HEK293 (cell line): Measurements from ENCODE around the gene CARD11.

Source experiments
- CTCF ChIA-PET: fragments of 350-600 bp; formaldehyde crosslinking; extraction: SDS; loops from one replicate; lab custom pipeline; 2021; ENCODE audit warnings: antibody characterized with exemption; lab: Yijun Ruan, JAX
- POLR2A ChIA-PET: fragments of 300-600 bp; formaldehyde crosslinking; extraction: SDS; loops from one replicate; lab custom pipeline; 2020; ENCODE audit warnings: antibody characterized with exemption, inconsistent platforms; lab: Yijun Ruan, JAX
- H3K27ac ChIP-seq: fragments of 200-500 bp; sonication (Bioruptor generic); 2 replicates; pipeline ENCODE4 v1.5.1; 2014; ENCODE audit warnings: low read depth, low read length, control low read depth, inconsistent platforms; ENCODE audit errors: extremely low read depth
- H3K36me3 ChIP-seq, 2 experiments: fragments of 200-500 bp in 1 of 2; sonication (Bioruptor generic) in 1 of 2; 1 replicate in 1 of 2; 2 replicates in 1 of 2; pipeline ENCODE4 v1.5.1; 2014 to 2017; ENCODE audit warnings: inconsistent platforms in 2 of 2, low read length in 2 of 2; ENCODE audit not compliant: control insufficient read depth in 2 of 2, insufficient read depth in 1 of 2
- H3K4me1 ChIP-seq: fragments of 200-500 bp; sonication (Bioruptor generic); 2 replicates; pipeline ENCODE4 v1.5.1; 2014; ENCODE audit warnings: mild to moderate bottlenecking, low read length, inconsistent platforms; ENCODE audit not compliant: control insufficient read depth, insufficient read depth
- H3K4me3 ChIP-seq: 2 replicates; pipeline ENCODE4 v1.5.1; 2011; ENCODE audit warnings: low read depth, mild to moderate bottlenecking, control low read depth, low read length, moderate library complexity
- H3K9me3 ChIP-seq: fragments of 200-500 bp; sonication (Bioruptor generic); 2 replicates; pipeline ENCODE4 v1.5.1; 2014; ENCODE audit warnings: low read depth, low read length, inconsistent platforms; ENCODE audit not compliant: control insufficient read depth, insufficient read depth
- IKZF3 ChIP-seq: fragments of 450-650 bp; IDR thresholded peaks from 2 replicates; pipeline ENCODE4 v1.5.0; 2018; ENCODE audit warnings: missing biosample characterization, mild to moderate bottlenecking, missing genetic modification characterization, moderate library complexity
- KLF10 ChIP-seq: fragments of 450-650 bp; IDR thresholded peaks from 2 replicates; pipeline ENCODE4 v1.5.1; 2018; ENCODE audit warnings: missing biosample characterization, mild to moderate bottlenecking, missing genetic modification characterization
- KLF17 ChIP-seq: fragments of 450-650 bp; formaldehyde crosslinking; IDR thresholded peaks from 2 replicates; pipeline ENCODE4 v1.5.1; 2016; ENCODE audit warnings: missing biosample characterization, missing genetic modification characterization
- MYNN ChIP-seq: fragments of 450-650 bp; formaldehyde crosslinking; IDR thresholded peaks from 2 replicates; pipeline ENCODE4 v1.5.1; 2016; ENCODE audit warnings: missing biosample characterization, missing genetic modification characterization, borderline replicate concordance
- OSR2 ChIP-seq: fragments of 450-650 bp; formaldehyde crosslinking; IDR thresholded peaks from 2 replicates; pipeline ENCODE4 v1.5.1; 2016; ENCODE audit warnings: missing biosample characterization, missing genetic modification characterization
- PRDM1 ChIP-seq: fragments of 450-650 bp; formaldehyde crosslinking; IDR thresholded peaks from 2 replicates; pipeline ENCODE4; 2016; ENCODE audit warnings: missing biosample characterization, missing genetic modification characterization
- SALL2 ChIP-seq: fragments of 450-650 bp; formaldehyde crosslinking; IDR thresholded peaks from 2 replicates; pipeline ENCODE4 v1.5.0; 2017; ENCODE audit warnings: missing biosample characterization, mild to moderate bottlenecking, missing genetic modification characterization, borderline replicate concordance
- SCRT1 ChIP-seq: fragments of 450-650 bp; formaldehyde crosslinking; IDR thresholded peaks from 2 replicates; pipeline ENCODE4 v1.5.1; 2016; ENCODE audit warnings: missing biosample characterization, missing genetic modification characterization, borderline replicate concordance
- SETDB1 ChIP-seq: IDR thresholded peaks from one replicate; pipeline ENCODE4 v1.6.1; 2017; ENCODE audit warnings: mild to moderate bottlenecking, low read length, moderate library complexity, mixed read lengths; ENCODE audit not compliant: insufficient read length
- TRIM28 ChIP-seq: IDR thresholded peaks from 2 replicates; pipeline ENCODE4 v1.6.1; 2011; ENCODE audit warnings: low read length, control low read depth, borderline replicate concordance
- YY2 ChIP-seq: fragments of 450-650 bp; formaldehyde crosslinking; IDR thresholded peaks from 2 replicates; pipeline ENCODE4 v1.5.1; 2016; ENCODE audit warnings: missing biosample characterization, missing genetic modification characterization
- ZBTB17 ChIP-seq: fragments of 450-650 bp; formaldehyde crosslinking; IDR thresholded peaks from 2 replicates; pipeline ENCODE4 v1.5.1; 2016; ENCODE audit warnings: missing biosample characterization, missing genetic modification characterization
- ZBTB49 ChIP-seq: fragments of 450-650 bp; formaldehyde crosslinking; IDR thresholded peaks from 2 replicates; pipeline ENCODE4 v1.5.1; 2016; ENCODE audit warnings: missing biosample characterization, missing genetic modification characterization, low read depth
- ZFP69B ChIP-seq: fragments of 450-650 bp; formaldehyde crosslinking; IDR thresholded peaks from 2 replicates; pipeline ENCODE4 v1.5.1; 2016; ENCODE audit warnings: missing biosample characterization, missing genetic modification characterization
- ZNF175 ChIP-seq: fragments of 450-650 bp; formaldehyde crosslinking; IDR thresholded peaks from 2 replicates; pipeline ENCODE4 v1.5.1; 2016; ENCODE audit warnings: missing biosample characterization, missing genetic modification characterization
- ZNF223 ChIP-seq: fragments of 450-650 bp; formaldehyde crosslinking; IDR thresholded peaks from 2 replicates; pipeline ENCODE4 v1.5.1; 2016; ENCODE audit warnings: missing biosample characterization, missing genetic modification characterization
- ZNF23 ChIP-seq: fragments of 450-650 bp; formaldehyde crosslinking; IDR thresholded peaks from 2 replicates; pipeline ENCODE4 v1.5.1; 2016; ENCODE audit warnings: missing biosample characterization, missing genetic modification characterization, borderline replicate concordance
- ZNF341 ChIP-seq: fragments of 450-650 bp; formaldehyde crosslinking; IDR thresholded peaks from 2 replicates; pipeline ENCODE4; 2016; ENCODE audit warnings: low read depth, missing biosample characterization, missing genetic modification characterization
- ZNF391 ChIP-seq: fragments of 450-650 bp; formaldehyde crosslinking; IDR thresholded peaks from 2 replicates; pipeline ENCODE4 v1.5.1; 2016; ENCODE audit warnings: low read depth, missing biosample characterization, missing genetic modification characterization, borderline replicate concordance
- ZNF426 ChIP-seq: fragments of 450-650 bp; formaldehyde crosslinking; IDR thresholded peaks from 2 replicates; pipeline ENCODE4 v1.5.1; 2017; ENCODE audit warnings: missing biosample characterization, missing genetic modification characterization, mild to moderate bottlenecking, inconsistent platforms, moderate library complexity
- ZNF518A ChIP-seq: fragments of 450-650 bp; formaldehyde crosslinking; conservative IDR thresholded peaks from 2 replicates; pipeline ENCODE4 v1.5.1; 2016; ENCODE audit warnings: low read depth, missing biosample characterization, missing genetic modification characterization
- ZNF670 ChIP-seq: fragments of 450-650 bp; formaldehyde crosslinking; IDR thresholded peaks from 2 replicates; pipeline ENCODE4 v1.5.1; 2016; ENCODE audit warnings: missing biosample characterization, missing genetic modification characterization, low read depth
- ZNF837 ChIP-seq: fragments of 450-650 bp; formaldehyde crosslinking; IDR thresholded peaks from 2 replicates; pipeline ENCODE4 v1.5.1; 2016; ENCODE audit warnings: missing biosample characterization, missing genetic modification characterization
- ZSCAN30 ChIP-seq: fragments of 450-650 bp; IDR thresholded peaks from 2 replicates; pipeline ENCODE4 v1.5.1; 2018; ENCODE audit warnings: missing biosample characterization, mild to moderate bottlenecking, missing genetic modification characterization, moderate library complexity

CARD11 gene

DNA sequence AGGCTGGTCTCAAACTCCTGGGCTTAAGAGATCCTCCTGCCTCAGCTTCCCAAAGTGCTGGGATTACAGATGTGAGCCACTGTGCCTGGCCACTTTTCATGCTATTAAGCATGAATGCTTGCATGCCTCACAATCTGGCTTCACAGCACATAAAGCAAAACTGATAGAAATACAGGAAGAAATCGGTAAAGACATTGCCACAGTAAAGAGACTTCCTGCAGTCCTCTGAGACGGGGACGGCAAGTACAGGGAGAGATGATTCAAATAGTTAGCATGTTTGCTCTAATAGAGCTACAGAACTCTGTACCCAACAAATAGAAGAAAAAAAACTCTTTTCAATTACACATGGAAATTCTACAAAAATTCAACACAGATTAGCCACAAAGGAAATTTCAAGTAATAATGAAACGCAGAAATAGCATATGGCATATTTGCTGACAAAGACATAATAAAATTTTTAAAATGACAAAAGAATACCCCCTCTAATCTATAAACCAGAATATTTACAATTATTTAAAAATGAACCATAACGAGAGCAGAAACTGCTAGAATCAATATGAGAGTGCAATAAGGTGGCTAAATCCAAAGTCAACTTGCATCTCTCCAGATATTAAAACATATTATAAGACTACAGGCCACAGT is 32.3 kb downstream of the CARD11 start:
- POLR2A ChIA-PET = no interaction called here
- Histone ChIP-seq H3K9me3 (no peaks in the 10 kb centered on the region), H3K4me1 (no peaks in the 10 kb centered on the region), H3K27ac (no peak overlapping the region), H3K36me3 (no peaks in the 10 kb centered on the region)
- no peak for TF ChIP-seq YY2 (tag by site-specific recombination)
- no peak for TF ChIP-seq ZNF518A
- TF ChIP-seq SALL2 (tag by site-specific recombination) = no peak
- TF ChIP-seq ZNF426 = no peak
- no peak for TF ChIP-seq TRIM28
- TF ChIP-seq MYNN = no peak
- no peak for TF ChIP-seq IKZF3
- TF ChIP-seq, all 188 proteins: peak for 0
- H3K4me3 ChIP-seq = no peak overlapping the region
- CTCF ChIA-PET = interaction anchor here (0.5 to 0.6 kb wide), 2 partner anchors 12 to 107 kb away, joined by 3 to 4 read pairs; no protein-coding TSS in a partner anchor

DNA sequence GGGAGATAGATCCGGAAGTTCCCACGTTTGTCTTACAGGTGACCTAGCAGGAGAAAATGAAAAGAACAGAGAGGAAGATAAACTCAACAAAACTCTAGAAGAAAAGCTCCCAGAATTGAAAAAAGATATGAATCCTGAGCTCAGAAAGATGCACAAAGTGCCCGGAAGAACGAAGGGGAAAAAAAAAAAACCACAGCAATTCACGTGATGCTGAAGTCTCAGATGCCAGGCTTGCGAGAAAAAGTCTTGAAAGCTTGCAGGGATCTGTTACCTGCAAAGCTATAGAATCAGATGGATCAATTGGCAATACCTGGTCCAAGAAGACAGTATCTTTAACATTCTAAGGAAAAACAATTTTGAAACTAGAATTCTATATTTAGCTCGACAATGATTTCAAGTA is 33.5 kb downstream of the CARD11 start:
- no peaks in the 10 kb centered on the region for H3K4me1 ChIP-seq
- H3K36me3 ChIP-seq = no peaks in the 10 kb centered on the region
- POLR2A ChIA-PET = no interaction called here
- CTCF ChIA-PET = no interaction called here
- no peak for TF ChIP-seq ZNF670 (tag by site-specific recombination)
- TF ChIP-seq ZNF175 (tag by site-specific recombination) = no peak
- no peak for TF ChIP-seq ZBTB49 (tag by site-specific recombination)
- no peak for TF ChIP-seq KLF10 (tag by site-specific recombination)
- no peak for TF ChIP-seq OSR2 (tag by site-specific recombination)
- TF ChIP-seq SALL2 (tag by site-specific recombination) = no peak
- TF ChIP-seq SETDB1 = no peak
- TF ChIP-seq ZNF341 (tag by site-specific recombination) = no peak
- no peak for TF ChIP-seq ZBTB17
- H3K9me3 ChIP-seq = no peaks in the 10 kb centered on the region
- no peak overlapping the region for H3K4me3 ChIP-seq
- H3K27ac ChIP-seq = no peak overlapping the region

DNA sequence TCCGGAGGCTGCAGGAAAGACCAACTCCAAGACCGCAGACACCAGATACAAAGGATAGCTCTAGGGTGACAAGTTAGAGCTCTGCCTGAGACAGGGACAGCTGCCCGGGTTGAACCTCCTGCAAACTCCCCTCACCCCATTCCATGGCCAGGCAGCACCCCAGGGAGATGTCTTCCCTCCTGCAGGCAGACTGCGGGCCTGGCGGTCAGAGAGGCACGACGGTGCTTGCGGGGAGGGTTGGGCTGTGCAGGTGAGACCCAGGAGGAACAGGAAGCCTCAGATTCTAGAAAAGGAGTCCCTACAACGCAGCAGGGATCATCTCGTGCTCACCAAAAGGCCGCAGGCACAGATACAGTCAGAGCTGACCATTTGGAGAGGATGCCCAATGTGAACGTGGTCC is 34.6 kb downstream of the CARD11 start:
- Histone ChIP-seq H3K36me3 (no peaks in the 10 kb centered on the region), H3K4me3 (no peak overlapping the region), H3K27ac (no peak overlapping the region), H3K9me3 (no peaks in the 10 kb centered on the region), H3K4me1 (no peaks in the 10 kb centered on the region)
- POLR2A ChIA-PET = no interaction called here
- CTCF ChIA-PET = no interaction called here
- TF ChIP-seq PRDM1 (no peak), ZNF391 (tag by site-specific recombination) (no peak), SCRT1 (tag by site-specific recombination) (no peak), ZNF23 (no peak), KLF17 (tag by site-specific recombination) (no peak), ZNF837 (tag by site-specific recombination) (no peak), SALL2 (tag by site-specific recombination) (no peak), ZNF223 (tag by site-specific recombination) (no peak), ZFP69B (tag by site-specific recombination) (no peak), ZSCAN30 (tag by site-specific recombination) (no peak)
